HCT116 (cell line): ENCODE data around the gene NSRP1. TPM values are rescaled to one million over a fixed set of nuclear protein-coding genes. Genes with fewer than 3 reads are reported as not detected.
"Not testable (repeated sequence)": the region's sequence is repeated elsewhere in the genome, so short reads cannot be mapped to it uniquely, and the experiment has no call there.

Experiments used
- ATAC-seq: fragments of 200-7000 bp; cut with Tn5 transposase; 2 replicates; pipeline ENCODE4 v1.9.1; 2020; ENCODE audit warnings: mild to moderate bottlenecking, moderate library complexity
- BruUV-seq: library from RNA; stranded (reverse); fragments of 400-500 nt; replicated peaks from 2 replicates; lab custom pipeline; 2021; lab: Mats Ljungman, UMichigan
- CTCF ChIA-PET: fragments of 300-600 bp; sonication (Branson Sonifier 250); formaldehyde crosslinking; loops from one replicate; lab custom pipeline; 2021; ENCODE audit warnings: antibody characterized with exemption; lab: Charles Lee
- POLR2A ChIA-PET: fragments of 300-600, 350-600 bp; sonication (Branson Sonifier 250); formaldehyde crosslinking; loops from one replicate; lab custom pipeline; 2021; ENCODE audit warnings: antibody characterized with exemption; lab: Charles Lee
- RAD21 ChIA-PET, 2 experiments: fragments of 300-600 bp; sonication (Branson Sonifier 250); formaldehyde crosslinking; loops; one replicate each; lab custom pipeline; 2023; ENCODE audit warnings: low total read pairs in 2 of 2; ENCODE audit not compliant: uncharacterized antibody in 2 of 2, unreplicated experiment in 2 of 2, low non-redundant PET in 1 of 2; lab: Charles Lee
- DNase-seq: peaks from one replicate; pipeline ENCODE4 v3.0.0-alpha.2; 2010; ENCODE audit warnings: low read depth, low spot score
- H2AFZ ChIP-seq: fragments of 200-600 bp; shearing (Covaris generic), sonication (generic); 2 replicates; pipeline ENCODE4 v1.6.1; 2017; ENCODE audit warnings: low read depth, mixed run types, mixed read lengths, antibody characterized with exemption, low read length; ENCODE audit not compliant: poor library complexity, severe bottlenecking
- H3K27ac ChIP-seq: 2 replicates; pipeline ENCODE4 v1.5.1; 2012; ENCODE audit warnings: low read depth, low read length
- H3K27me3 ChIP-seq: fragments of 200-600 bp; sonication (generic); 2 replicates; pipeline ENCODE4 v1.6.1; 2016; ENCODE audit warnings: mixed run types, low read length, mixed read lengths; ENCODE audit not compliant: insufficient read depth
- H3K36me3 ChIP-seq, 2 experiments: fragments of 200-500 bp in 1 of 2; fragments of 200-600 bp in 1 of 2; sonication (Bioruptor generic) in 1 of 2; sonication (generic) in 1 of 2; 2 replicates each; pipeline versions ENCODE4 v1.5.1 to v1.6.1; 2014 to 2016; ENCODE audit warnings: low read length in 2 of 2, inconsistent platforms in 1 of 2, mixed read lengths in 1 of 2, mixed run types in 1 of 2; ENCODE audit not compliant: insufficient read depth in 2 of 2, control insufficient read depth in 1 of 2
- H3K4me1 ChIP-seq, 2 experiments: fragments of 200-600 bp in 1 of 2; sonication (generic) in 1 of 2; 2 replicates each; pipeline versions ENCODE4 v1.5.1 to v1.6.1; 2012 to 2017; ENCODE audit warnings: low read length in 2 of 2, inconsistent platforms in 1 of 2, mild to moderate bottlenecking in 1 of 2, mixed read lengths in 1 of 2, mixed run types in 1 of 2, moderate library complexity in 1 of 2; ENCODE audit not compliant: insufficient read depth in 2 of 2, control insufficient read depth in 1 of 2
- H3K4me2 ChIP-seq: fragments of 200-600 bp; sonication (generic); 2 replicates; pipeline ENCODE4 v1.6.1; 2017; ENCODE audit warnings: mixed run types, low read length, mixed read lengths
- H3K4me3 ChIP-seq, 2 experiments: fragments of 200-600 bp in 1 of 2; sonication (generic) in 1 of 2; replicated peaks in 1 of 2; 2 replicates each; pipeline ENCODE4 v1.5.1; 2011 to 2016; ENCODE audit warnings: low read length in 2 of 2, control low read depth in 1 of 2, low read depth in 1 of 2, mild to moderate bottlenecking in 1 of 2, mixed read lengths in 1 of 2, mixed run types in 1 of 2
- H3K79me2 ChIP-seq: fragments of 200-600 bp; sonication (generic); 2 replicates; pipeline ENCODE4 v1.6.1; 2017; ENCODE audit warnings: mild to moderate bottlenecking, mixed run types, low read length, moderate library complexity, mixed read lengths; ENCODE audit not compliant: insufficient read depth
- H3K9ac ChIP-seq: fragments of 200-600 bp; sonication (generic); 2 replicates; pipeline ENCODE4 v1.6.1; 2016; ENCODE audit warnings: low read length, mixed read lengths
- H3K9me2 ChIP-seq: fragments of 200-600 bp; sonication (generic), shearing (Covaris generic); 2 replicates; pipeline ENCODE4 v1.6.1; 2017; ENCODE audit warnings: mixed run types, mild to moderate bottlenecking, moderate library complexity; ENCODE audit not compliant: insufficient read depth
- H3K9me3 ChIP-seq, 2 experiments: fragments of 200-500 bp in 1 of 2; fragments of 200-600 bp in 1 of 2; sonication (Bioruptor generic) in 1 of 2; sonication (generic) in 1 of 2; 2 replicates each; pipeline ENCODE4 v1.6.1; 2014 to 2017; ENCODE audit warnings: low read length in 2 of 2, mixed read lengths in 2 of 2, inconsistent platforms in 1 of 2, low read depth in 1 of 2, mild to moderate bottlenecking in 1 of 2, mixed run types in 1 of 2, moderate library complexity in 1 of 2; ENCODE audit not compliant: control insufficient read depth in 1 of 2, insufficient read depth in 1 of 2
- H4K20me1 ChIP-seq: fragments of 200-600 bp; sonication (generic), shearing (Covaris generic); 2 replicates; pipeline ENCODE4 v1.6.1; 2017; ENCODE audit warnings: mixed run types, mild to moderate bottlenecking, moderate library complexity; ENCODE audit not compliant: insufficient read depth
- CEBPB ChIP-seq: IDR thresholded peaks from 2 replicates; pipeline ENCODE4 v1.6.1; 2012; ENCODE audit warnings: low read depth
- ELF1 ChIP-seq: IDR thresholded peaks from 2 replicates; pipeline ENCODE4 v1.6.1; 2012; ENCODE audit warnings: low read depth, borderline replicate concordance
- EZH2phosphoT487 ChIP-seq: fragments of 200-600 bp; IDR thresholded peaks from 2 replicates; pipeline ENCODE4 v1.6.1; 2018; ENCODE audit warnings: antibody characterized with exemption, borderline replicate concordance
- FOSL1 ChIP-seq: IDR thresholded peaks from 2 replicates; pipeline ENCODE4 v1.6.1; 2012; ENCODE audit warnings: low read depth
- JUND ChIP-seq: IDR thresholded peaks from 2 replicates; pipeline ENCODE4 v1.6.1; 2012
- POLR2A ChIP-seq: IDR thresholded peaks from 2 replicates; pipeline ENCODE4 v1.7.0; 2011; ENCODE audit warnings: borderline replicate concordance; ENCODE audit not compliant: insufficient read depth, insufficient read length; ENCODE audit errors: extremely low read depth
- POLR2AphosphoS5 ChIP-seq: IDR thresholded peaks from 2 replicates; pipeline ENCODE4 v1.6.1; 2011; ENCODE audit warnings: mild to moderate bottlenecking, low read depth, low read length, moderate library complexity
- RAD21 ChIP-seq: IDR thresholded peaks from 2 replicates; pipeline ENCODE4 v1.6.1; 2012; ENCODE audit warnings: low read depth, mild to moderate bottlenecking
- REST ChIP-seq: IDR thresholded peaks from 2 replicates; pipeline ENCODE4 v1.6.1; 2012; ENCODE audit warnings: low read depth
- SP1 ChIP-seq: IDR thresholded peaks from 2 replicates; pipeline ENCODE4 v1.6.1; 2012; ENCODE audit warnings: low read depth
- YY1 ChIP-seq: IDR thresholded peaks from 2 replicates; pipeline ENCODE4 v1.6.1; 2011; ENCODE audit warnings: low read length, low read depth, moderate library complexity, mild to moderate bottlenecking; ENCODE audit not compliant: insufficient replicate concordance; ENCODE audit errors: extremely low read depth
- intact Hi-C: fragments of 100-400 bp; cut with micrococcal nuclease; formaldehyde crosslinking; loops from 2 replicates; pipeline ENCODE4 v1.10.0; 2022
- total RNA-seq: library from RNA; stranded (reverse); gene quantifications from one replicate; pipeline ENCODE4 v1.2.1, GENCODE V29; 2021; ENCODE audit not compliant: unreplicated experiment
- TF ChIP-seq, protein P1 (sequence below): IDR thresholded peaks from 2 replicates; pipeline ENCODE4 v1.6.1; 2012

The NSRP1 gene
- total RNA-seq, 1 experiment from 2014 or later, result 24.9 TPM

DNA sequence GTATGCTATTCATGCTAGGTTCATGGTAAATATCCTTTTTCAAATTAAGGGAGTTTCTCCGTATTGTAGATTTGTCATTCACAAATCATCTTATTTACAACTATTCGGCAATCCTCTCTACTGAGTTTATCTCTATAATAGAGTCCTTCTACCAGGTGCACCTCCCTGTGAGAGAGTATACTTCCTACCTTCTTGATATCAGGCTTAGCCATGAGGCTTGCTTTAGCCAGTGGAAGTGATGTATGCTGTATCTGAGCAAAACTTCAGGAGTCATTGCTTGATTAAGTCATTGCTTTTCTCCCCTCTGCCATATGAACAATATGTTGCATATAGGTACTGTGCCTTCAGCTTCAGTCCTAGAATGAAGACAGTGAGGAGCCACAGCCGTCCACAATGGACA, 20.5 kb downstream of the NSRP1 start:
- no peak overlapping the region for H3K4me3 ChIP-seq
- peaks cover 99% of the 10 kb centered on the region for H3K79me2 ChIP-seq
- TF ChIP-seq ELF1, result no peak
- TF ChIP-seq FOSL1, result no peak
- TF ChIP-seq, protein P1, sequence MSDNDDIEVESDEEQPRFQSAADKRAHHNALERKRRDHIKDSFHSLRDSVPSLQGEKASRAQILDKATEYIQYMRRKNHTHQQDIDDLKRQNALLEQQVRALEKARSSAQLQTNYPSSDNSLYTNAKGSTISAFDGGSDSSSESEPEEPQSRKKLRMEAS, result no peak
- TF ChIP-seq POLR2AphosphoS5, result no peak
- TF ChIP-seq JUND, result no peak
- TF ChIP-seq CEBPB, result no peak
- TF ChIP-seq SP1, result no peak
- no peak for TF ChIP-seq RAD21
- no peak for TF ChIP-seq EZH2phosphoT487
- no peak for TF ChIP-seq REST
- no peak for TF ChIP-seq YY1
- TF ChIP-seq POLR2A, result no peak
- POLR2A ChIA-PET, result interaction anchor here (1.7 kb wide), 1 partner anchor 11 kb away, joined by 4 read pairs; no protein-coding TSS in a partner anchor
- H3K36me3 ChIP-seq, result peaks cover 10 to 24% of the 10 kb centered on the region in 2 experiments; a peak in 3 of 4 replicates
- no peaks in the 10 kb centered on the region for H3K9me3 ChIP-seq
- H3K9me2 ChIP-seq, result no peaks in the 10 kb centered on the region
- CTCF ChIA-PET, result no interaction called here
- H2AFZ ChIP-seq, result no peak overlapping the region
- H3K27ac ChIP-seq, result no peak overlapping the region
- RAD21 ChIA-PET, result no interaction called here
- BruUV-seq, result no TSS peak
- H3K4me2 ChIP-seq, result no peak overlapping the region
- ATAC-seq (no peak), DNase-seq (no peak)
- intact Hi-C loops, result no loop called here
- H3K27me3 ChIP-seq, result no peaks in the 10 kb centered on the region
- no peaks in the 10 kb centered on the region for H3K4me1 ChIP-seq
- H3K9ac ChIP-seq, result no peak overlapping the region
- H4K20me1 ChIP-seq, result peaks cover 35% of the 10 kb centered on the region

DNA sequence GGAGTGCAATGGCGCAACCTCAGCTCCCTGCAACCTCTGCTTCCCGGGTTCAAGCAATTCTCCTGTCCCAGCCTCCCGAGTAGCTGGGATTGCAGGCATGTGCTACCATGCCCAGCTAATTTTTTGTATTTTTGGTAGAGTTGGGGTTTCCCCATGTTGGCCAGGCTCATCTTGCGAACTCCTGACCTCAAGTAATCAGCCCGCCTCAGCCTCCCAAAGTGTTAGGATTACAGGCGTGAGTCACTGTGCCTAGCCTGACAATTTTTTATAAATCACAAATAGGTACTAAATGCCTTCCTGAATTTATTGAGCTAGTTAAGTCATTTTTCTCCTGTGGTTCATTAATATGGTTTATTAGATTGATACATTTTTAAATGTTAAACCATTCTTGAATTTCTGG, 31.2 kb downstream of the NSRP1 start:
- Histone ChIP-seq H3K79me2 (peaks cover 95% of the 10 kb centered on the region), H3K4me1 (peaks cover 9 to 13% of the 10 kb centered on the region in 2 experiments; a peak in 3 of 4 replicates)
- POLR2A ChIA-PET, H3K27ac ChIP-seq, RAD21 ChIA-PET, DNase-seq, BruUV-seq, H3K4me3 ChIP-seq, H2AFZ ChIP-seq, H3K9ac ChIP-seq, H3K9me2 ChIP-seq, CTCF ChIA-PET, H3K9me3 ChIP-seq, H3K36me3 ChIP-seq, intact Hi-C loops, H3K4me2 ChIP-seq, H4K20me1 ChIP-seq, H3K27me3 ChIP-seq, ATAC-seq: not testable (repeated sequence)
